NCI-H1417 (cell line): ENCODE data around the gene LIPC.

Experiments
- DNase-seq, 3 experiments: peaks; one replicate each; lab custom pipeline; 2025; lab: John Stamatoyannopoulos, UW

LIPC gene

DNA sequence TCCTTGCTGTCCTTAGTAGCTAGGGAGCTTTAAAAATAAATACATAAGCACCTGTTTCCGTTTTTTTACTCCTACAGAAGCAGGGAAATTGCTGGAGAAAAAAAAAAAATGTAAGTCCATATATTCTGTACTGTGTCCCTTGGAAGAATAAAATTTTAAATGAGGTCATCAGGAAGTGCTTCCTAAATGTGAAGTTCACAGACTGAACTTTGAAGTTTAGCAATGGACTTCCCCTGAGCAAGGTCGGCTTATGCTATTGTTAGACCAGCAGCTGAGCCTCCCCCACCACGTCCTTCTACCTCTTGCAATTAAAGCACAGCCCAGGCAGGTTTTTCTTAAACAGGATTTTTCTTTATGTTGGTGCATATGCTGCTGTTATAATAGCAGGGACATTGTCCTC, 26.3 kb downstream of the LIPC start:
- DNase-seq, result no peak

DNA sequence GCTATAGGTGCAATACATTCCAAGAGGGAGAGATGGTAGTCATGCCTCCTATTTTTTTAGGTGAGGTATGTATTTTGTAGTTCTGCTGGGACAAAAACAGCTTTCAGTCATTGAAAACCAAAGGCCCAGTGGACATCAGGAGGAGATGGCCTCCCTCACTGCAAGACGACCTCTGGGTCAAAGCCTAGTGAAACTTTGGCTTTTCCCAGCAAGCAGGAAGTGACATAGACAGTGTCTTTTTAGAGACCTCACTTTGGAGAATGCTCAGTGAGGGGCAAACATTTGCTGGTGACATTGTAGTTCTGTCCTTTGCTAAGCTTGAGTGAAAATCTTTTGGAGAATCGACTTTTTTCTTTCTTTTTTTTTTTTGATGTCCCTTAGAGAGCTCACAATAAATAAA, 27.3 kb downstream of the LIPC start:
- no peak for DNase-seq

DNA sequence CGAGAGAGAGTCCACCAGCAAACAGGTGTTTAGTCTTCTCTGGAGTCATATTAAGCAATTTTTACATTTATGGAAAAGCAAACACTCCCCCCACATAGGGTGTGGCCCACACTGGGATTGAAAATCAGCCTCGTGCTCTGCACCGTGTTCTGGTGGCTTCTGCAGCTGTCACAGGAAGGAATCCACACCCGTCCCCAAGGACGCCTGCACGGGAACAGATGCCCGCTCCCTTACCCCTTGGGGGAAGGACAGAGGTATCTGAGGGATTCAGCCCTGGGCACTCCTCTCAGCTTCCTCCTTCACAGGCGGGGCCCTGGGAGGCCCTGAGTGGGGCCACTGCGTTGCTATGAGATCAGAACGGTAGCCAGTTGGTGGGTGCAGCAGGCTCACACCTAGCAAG, 27.8 kb downstream of the LIPC start:
- DNase-seq, result no peak

DNA sequence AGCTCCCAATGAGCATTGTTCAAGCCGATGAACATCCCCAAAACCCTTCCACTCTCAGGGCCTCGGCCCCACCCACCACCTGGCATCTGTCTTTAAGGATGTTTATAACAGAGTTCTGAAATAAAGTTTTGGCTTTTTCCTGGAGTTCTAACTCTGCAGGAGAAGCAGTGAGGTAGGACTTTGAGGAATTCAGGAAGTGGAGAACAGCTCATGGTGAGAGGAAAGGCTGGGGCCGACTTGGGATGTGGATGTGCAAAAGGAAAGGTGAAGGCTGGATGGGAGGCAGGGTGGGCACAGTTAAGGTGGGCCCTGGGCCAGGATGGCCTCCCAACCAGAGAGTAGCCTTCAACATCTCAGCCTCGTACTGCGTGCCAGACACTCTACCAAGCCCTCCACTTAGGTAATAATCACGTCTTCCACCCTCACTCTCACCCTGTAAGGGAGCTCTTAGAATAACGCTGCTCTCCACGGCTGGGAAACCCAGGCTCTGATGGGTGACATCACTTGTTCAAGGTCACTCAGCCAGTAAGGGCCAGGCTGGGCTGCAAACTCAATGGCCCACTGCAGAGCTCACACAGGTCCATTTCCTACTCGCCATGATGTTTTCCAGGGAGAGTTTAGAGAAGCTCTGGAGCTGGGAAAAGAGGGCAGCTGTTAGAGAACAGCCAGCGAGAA, 28.5 kb downstream of the LIPC start:
- no peak for DNase-seq

DNA sequence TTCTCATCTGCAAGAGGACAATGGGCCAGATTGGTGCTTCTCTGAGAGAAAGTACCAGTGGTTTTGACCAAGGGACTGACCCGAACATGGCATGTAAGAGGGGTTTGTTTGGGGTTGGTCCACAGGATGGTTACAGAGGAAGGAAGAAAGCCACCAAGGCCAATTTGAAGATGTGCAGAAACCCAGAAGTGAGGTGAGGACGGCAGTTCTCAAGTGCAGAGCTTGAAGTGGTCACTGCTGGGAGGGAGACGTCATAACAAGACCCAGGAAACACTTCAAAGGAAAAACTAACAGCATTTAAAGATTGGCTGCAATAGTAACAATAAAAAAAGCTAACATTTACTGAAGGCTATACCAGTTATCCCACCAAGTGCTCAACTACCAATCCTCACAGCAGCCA, 29.1 kb downstream of the LIPC start:
- no peak for DNase-seq

DNA sequence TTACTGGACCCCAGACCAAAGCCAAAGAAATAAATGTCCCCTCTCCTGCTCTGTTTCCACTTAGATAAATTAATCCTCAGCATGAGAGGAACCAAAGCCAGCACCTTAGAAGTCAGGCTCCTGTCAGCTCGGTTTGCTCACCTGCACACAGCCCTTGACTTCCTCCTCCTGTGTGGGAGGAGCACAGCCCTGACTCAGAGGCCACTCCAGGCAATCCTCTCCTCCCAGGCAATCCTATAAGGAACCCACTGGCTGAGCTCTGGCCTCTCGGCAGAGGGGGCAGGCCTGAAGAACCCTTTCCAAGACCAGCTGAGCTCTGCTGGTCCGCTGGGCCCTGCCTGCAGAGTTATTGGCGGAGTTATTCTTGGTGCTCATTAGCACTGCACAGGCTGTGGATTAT, 30.8 kb downstream of the LIPC start:
- DNase-seq, result peak; percentile 34 to 64 (median 37)

DNA sequence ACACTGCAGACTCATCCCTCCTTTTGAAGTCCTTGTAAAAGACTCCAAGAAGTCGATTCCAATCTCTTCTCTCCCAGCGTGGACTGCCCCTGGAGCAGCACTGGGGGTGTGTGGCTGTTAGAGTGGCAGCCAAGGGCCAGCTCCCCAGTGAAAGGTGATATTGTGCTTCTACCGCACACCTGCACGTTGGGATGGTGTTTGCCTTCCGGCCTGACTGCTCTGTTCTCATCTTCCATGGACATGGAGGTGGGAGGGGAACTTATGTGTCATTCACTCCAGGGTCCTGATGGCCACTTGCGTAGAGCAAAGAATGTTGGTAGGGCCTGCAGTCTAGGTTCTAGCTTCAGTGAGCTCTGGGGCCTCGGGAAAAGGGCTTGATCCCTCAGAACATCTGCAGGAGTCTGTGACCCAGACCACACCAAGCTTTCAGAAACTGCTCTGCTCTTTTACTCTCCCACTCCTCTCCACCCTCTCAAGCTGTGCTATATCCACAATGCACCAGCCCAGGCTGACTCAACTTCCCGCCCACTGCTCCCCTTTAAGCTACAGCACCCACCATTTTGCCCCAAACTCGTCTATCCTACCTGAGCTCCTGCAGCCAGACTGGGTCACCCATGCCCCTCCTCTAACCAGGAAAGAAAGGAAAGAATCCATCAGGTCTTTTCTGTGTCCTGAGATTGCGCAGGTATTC, 31.3 kb downstream of the LIPC start:
- peak in 2 of 3 experiments; percentile 23 to 45 for DNase-seq

DNA sequence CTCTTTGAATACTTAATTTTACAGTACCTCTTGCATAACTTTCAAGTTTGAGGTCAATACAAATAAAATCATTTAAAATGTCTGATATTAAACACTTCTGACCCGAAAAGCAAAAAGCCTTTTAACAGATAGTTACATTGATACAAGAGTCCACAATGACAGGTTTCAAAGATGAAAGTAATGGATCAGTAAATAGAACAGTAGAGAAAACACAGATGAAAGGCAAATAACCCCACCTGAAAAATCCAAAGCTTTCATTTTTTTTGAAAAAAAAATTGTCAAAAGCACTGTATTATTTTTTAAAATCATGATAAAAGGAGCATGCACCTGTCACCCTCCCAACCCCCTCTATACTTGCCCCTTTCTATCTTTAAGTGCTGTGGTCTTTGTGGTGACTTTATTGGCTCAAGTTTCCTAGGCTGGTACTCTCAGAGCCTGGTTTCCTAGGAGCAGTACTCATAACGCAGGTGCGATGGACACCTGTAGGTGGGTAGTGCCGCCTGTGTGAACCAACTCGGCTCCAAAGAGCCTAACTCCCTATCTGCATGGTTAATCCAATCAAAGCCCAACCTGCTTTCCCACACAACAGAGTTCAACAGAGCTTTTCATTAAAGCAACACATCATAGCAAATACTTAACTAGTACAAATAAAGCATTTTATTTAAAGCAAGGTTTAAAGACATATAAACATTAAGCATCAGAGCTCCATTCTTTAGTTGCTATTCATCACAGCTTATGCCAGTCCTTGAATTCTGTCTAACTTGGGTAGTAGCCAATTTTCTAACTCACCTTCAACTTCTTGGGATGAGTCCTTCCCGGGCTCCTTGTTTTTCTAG, 32.2 kb downstream of the LIPC start:
- DNase-seq, result peak; percentile 27 to 74 (median 48)

DNA sequence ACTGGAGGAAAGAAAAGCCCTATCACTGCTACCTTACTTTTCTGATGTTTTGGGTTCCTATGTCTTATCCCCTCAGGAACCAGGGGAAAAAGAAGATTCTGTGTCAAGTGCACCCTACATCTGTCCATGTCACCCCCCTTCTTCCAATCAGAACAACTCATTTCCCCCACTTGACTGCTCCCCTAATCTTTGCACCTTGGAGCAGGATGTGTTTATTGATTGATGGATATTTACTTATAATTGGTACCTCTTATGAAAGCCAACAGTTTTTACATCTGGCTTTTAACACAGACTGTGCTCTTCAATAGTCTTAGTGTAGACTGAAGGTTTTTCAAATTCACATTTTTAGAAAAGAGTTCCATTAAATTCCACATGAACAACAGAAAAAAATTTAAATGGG, 33.3 kb downstream of the LIPC start:
- DNase-seq, result no peak

DNA sequence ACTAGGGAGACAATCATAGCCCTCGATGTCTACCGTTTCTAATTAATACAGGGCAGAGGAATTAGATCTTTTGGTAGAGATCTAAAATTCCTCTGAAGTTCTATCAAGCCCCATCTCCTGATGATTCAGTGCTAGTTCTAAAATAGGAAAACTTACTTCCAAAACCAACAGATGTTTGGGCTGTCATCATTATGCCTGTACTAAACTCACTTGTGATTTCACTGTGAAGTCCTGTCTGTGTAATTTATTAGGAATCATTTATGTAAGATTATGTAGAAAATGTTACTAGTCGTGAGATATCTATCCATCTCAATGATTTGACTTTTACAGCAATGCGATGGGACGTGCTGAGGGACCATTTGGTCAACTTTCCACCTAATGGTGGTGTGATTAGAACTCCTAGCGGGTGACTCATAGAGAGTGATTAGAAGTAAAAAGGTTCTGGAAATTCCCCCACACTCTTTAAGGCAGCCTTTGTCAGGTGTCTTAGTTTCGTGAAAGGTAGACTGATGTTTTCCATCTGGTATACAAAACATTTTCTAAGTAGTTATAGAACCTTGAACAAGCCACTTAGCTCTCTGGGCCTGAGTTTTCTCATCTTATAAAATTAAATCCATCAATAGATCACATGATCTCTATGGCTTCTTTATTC, 34.2 kb downstream of the LIPC start:
- DNase-seq, result no peak

DNA sequence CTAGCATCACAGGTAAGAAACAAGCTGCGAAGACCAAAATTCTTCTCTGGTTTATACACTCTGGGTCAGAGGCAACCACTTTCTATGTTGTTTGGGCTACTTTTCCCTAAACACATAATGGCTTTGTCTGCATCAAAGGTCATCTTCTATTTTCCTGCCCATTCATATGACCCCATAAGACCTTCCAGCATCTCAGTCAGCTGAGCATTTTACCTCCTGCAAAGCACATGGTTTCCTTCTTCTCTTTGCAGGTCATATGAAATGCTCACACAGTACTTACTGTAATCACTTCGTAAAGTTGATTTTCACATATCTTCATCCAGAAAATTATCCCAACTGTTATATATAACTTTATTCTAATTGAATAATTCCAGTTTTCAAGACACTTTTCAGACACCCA, 34.8 kb downstream of the LIPC start:
- no peak for DNase-seq

DNA sequence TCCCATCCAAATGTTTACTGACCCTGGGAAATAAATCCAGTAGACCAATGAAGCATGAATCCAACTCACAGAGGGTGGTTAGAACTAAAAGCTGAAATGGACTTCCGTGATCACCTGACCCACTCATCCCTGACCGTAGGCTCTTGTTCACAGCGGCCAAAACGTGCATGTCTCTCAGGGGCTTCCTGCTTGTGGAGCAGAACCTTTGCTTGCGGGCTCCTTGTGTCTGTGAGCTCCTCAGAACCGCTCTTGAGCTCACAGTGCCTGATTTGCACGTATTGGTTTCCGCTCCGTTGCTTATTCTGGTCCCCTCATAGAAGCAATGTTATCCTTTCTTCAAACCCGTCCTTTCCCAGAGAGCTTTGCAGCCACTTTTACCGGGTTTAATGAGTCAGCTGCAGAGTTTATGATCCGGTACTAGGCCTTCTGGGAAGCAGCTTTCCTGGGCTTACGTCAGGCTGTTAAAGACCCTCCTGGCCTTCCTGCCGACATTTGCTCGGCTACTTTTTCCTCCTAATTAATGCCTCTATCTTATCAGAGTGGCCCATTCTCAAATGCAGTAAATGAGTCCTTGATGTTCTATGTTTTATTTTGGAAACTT, 35.4 kb downstream of the LIPC start:
- DNase-seq, result peak in 1 of 3 experiments; percentile 79

DNA sequence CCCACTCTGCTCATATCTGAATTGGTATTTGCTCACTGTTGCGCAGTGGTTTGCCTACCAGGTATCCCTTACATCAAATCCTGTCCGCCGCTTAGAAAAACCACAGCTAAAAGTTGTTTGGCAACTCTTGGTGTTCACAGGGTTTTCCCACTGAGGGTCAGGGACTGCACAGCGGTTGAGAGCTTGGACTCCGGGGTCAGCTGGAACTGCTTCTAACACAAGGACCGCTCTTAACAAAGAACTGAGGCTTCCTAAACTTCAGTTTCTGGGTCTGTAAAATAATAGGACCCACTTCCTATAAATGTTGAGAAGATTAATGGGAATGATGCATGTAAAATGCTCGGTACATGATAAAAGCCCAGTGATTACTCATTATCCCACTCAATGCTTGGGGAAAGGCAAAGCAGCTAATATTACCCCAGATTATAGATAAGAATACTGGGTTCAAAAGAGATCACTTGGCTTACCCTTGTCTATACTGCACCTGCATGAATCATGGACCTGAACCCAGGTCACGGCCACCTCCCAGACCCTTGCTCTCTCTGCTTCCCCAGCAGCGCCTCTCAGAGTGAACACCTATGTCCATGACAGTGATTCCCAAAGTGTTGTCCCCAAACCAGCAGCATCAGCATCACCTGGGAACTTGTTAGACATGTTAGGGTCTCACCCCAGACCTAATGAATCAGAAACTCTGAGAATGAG, 36.1 kb downstream of the LIPC start:
- peak in 1 of 3 experiments; percentile 28 for DNase-seq

DNA sequence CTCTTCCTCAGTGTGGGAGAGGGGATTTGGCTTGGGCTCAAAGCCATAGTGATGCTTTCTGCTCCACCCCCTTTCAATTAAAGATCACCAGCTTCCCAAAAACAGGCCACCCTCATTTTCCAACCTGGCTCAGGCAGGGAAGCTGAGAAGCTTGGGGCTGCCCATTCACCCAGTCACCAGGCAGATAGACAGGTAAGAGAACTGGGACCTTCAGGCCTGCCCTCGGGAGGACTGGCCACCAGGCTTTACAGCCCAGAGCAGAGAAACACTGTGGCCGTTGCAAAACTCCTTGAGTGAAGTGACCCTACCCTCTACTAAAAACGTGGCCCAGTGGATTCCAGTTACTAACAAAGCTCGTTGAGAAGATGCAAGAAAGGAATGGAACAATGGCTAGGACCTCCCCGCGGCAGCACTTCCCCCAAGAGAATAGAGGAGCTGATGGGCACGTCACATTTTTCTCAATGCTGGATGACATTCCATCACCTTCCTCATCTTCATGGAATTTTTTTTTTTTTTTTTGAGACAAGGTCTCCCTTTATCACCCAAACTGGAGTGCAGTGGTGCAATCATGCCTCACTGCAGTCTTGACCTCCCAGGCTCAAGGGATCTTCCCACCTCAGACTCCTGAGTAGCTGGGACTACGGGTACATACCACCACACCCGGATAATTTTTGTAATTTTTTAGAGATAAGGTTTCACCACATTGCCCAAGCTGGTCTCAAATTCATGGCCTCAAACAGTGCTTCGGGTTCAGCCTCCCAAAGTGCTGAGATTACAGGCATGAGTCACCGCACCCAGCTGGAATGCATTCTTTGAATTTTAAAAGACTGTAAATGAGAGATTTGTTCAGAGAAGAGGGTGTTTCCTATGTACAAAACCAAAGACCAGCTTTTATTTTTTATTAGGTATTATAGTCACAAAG, 37.9 kb downstream of the LIPC start:
- DNase-seq, result no peak

DNA sequence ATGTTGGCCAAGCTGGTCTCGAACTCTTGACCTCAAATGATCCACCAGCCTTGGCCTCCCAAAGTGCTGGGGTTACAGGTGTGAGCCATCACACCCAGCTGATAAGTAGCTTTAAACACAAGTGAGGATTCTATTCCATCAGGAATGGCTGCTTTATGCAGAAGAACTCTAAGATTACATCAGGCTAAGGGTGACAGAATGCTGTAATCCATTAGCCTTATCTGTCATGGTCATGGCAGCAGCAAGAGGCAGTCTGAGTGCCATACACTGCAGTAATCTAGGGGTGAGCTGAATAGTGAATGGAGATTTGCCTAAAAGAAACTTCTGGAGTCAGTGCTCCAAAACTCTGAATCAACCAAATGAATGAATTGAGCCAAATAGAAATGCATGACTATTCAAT, 39.6 kb downstream of the LIPC start:
- no peak for DNase-seq

DNA sequence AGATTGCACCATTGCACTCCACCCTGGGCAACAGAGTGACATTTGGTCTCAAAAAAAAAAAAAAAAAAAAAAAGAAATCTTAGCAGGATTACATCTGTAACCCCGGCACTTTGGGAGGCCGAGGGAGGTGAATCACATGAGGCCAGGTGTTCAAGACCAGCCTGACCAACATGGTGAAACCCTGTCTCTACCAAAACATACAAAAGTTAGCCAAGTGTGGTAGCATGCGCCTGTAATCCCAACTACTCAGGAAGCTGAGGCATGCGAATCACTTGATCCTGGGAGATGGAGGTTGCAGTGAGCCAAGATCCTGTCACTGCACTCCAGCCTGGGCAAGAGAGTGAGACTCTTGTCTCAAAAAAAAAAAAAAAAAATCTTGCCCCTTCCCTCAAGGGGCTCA, 40.4 kb downstream of the LIPC start:
- no peak for DNase-seq

DNA sequence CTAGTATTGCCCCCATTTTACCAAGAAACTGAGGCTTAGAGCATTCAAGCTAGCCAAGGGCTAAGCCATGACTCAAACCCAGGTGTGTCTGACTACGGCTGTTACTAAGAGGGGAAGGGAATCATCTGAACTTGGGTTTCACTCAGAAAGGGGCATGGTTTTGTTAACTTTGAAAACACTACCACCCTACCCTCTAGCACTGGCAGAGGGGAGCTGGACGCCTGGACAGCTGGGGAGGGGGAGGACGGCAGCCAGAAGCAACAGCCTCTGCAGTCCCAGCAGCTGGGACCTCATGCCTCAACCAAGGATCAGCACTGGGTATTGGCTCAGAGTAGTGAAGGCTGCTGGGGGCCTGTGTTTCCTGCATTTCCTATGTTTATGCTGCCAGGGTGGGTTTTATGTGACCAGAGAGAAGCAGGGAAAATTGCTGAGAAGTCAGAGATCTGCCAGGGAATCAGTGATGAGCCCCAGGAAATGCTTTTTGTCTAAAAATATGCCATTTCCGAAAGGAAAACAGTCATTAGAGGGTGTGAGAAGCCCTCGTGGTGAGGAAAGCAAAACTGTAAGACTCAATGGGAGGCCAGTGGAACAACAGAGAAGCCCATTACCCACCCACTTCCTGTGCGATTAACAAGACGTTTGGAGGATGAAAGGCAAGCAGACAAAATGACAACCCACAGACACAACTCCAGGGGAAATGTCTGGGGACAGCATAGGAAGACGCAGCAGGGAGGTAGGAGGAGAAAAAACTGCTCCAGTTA, 41.2 kb downstream of the LIPC start:
- DNase-seq, result peak in 1 of 3 experiments; percentile 43

DNA sequence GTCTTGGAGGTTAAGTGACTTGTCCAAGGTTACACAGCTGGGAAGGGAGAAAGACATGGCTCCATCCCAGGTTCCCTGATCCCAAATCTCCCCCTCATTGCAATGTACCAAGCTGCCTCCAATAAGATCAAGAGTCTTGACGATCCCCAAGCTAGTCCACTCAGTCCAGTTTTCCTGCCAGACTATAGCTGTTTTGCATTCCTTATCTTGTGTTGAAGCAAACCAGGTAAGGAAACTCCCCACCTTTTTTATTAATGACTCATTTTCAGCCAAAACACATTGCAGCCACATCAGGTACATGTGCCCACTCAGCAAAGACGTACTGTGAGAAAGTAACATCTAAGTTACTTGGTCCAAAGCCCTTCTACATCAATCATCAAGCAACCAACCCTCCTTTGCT, 41.9 kb downstream of the LIPC start:
- no peak for DNase-seq

DNA sequence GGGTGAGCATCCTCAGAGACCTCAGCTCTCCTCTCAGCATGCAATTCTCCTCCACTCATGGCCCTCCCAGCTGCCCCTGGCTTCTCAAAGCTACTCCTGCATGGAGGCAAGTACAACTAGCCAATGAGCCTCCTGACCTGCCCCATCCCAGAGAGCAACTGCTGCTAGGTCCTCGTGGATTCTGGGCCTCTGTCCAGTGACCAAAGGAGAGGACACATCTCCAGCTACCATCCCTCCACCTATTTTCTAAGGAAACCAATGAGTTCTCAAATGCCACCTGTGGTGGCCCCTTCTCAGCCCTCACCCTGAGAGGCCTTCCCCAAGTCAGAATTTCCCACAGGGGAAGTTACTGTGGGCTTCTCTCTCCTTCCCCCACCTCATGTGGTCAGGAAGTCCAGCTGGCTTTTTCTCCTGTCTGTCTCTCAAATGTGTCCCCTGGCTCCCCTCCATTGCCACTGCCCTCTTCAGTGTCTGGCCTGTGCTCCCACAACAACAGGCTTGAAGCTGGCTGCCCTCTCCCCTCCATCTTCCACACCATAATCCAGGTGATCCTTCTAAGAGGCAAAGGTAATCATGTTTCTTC, 43.0 kb downstream of the LIPC start:
- no peak for DNase-seq
